Smooth muscle cell (in vitro differentiated cells): ENCODE results near the gene PLA2G4D. TPM values are rescaled to one million over a fixed set of nuclear protein-coding genes. Genes with fewer than 3 reads are reported as not detected.

ENCODE experiments used
- DNase-seq: peaks from one replicate; lab custom pipeline; 2025; ENCODE audit not compliant: unreplicated experiment; lab: John Stamatoyannopoulos, UW
- H2AFZ ChIP-seq: fragments of 200-600 bp; sonication (generic); 2 replicates; pipeline ENCODE4 v1.6.0; 2016; ENCODE audit warnings: antibody characterized with exemption, low read depth, mild to moderate bottlenecking
- H3F3A ChIP-seq: fragments of 200-600 bp; sonication (generic); 2 replicates; pipeline ENCODE4 v1.6.0; 2017; ENCODE audit warnings: antibody characterized with exemption, low read depth
- H3K27ac ChIP-seq: fragments of 200-600 bp; sonication (generic); 2 replicates; pipeline ENCODE4 v1.5.1; 2016; ENCODE audit warnings: low read depth, mild to moderate bottlenecking
- H3K27me3 ChIP-seq: fragments of 200-600 bp; sonication (generic); 2 replicates; pipeline ENCODE4 v1.6.1; 2016; ENCODE audit warnings: low read depth, mild to moderate bottlenecking
- H3K36me3 ChIP-seq: fragments of 200-600 bp; sonication (generic); 2 replicates; pipeline ENCODE4 v1.5.1; 2016; ENCODE audit warnings: low read depth
- H3K4me1 ChIP-seq: fragments of 200-600 bp; sonication (generic); 2 replicates; pipeline ENCODE4 v1.5.1; 2016; ENCODE audit warnings: low read depth
- H3K4me2 ChIP-seq: fragments of 200-600 bp; sonication (generic); 2 replicates; pipeline ENCODE4 v1.6.0; 2016; ENCODE audit warnings: mild to moderate bottlenecking
- H3K4me3 ChIP-seq: fragments of 200-600 bp; sonication (generic); 2 replicates; pipeline ENCODE4 v1.5.1; 2016; ENCODE audit warnings: mild to moderate bottlenecking
- H3K79me2 ChIP-seq: fragments of 200-600 bp; sonication (generic); 2 replicates; pipeline ENCODE4 v1.6.0; 2016; ENCODE audit warnings: low read depth, mild to moderate bottlenecking
- H3K9ac ChIP-seq: fragments of 200-600 bp; sonication (generic); 2 replicates; pipeline ENCODE4 v1.6.0; 2016; ENCODE audit warnings: low read depth
- H3K9me3 ChIP-seq: fragments of 200-600 bp; sonication (generic); replicated peaks from 2 replicates; pipeline ENCODE4 v1.5.1; 2016; ENCODE audit warnings: low read depth
- H4K20me1 ChIP-seq: fragments of 200-600 bp; sonication (generic); 2 replicates; pipeline ENCODE4 v1.6.0; 2016; ENCODE audit warnings: low read depth
- CTCF ChIP-seq: fragments of 200-600 bp; sonication (generic); IDR thresholded peaks from 2 replicates; pipeline ENCODE4 v1.5.1; 2017; ENCODE audit warnings: borderline replicate concordance, mild to moderate bottlenecking, antibody characterized with exemption; ENCODE audit not compliant: insufficient read depth, poor library complexity, severe bottlenecking
- WGBS: methylation state at CpG from one replicate; pipeline ENCODE4 v1.1.7; 2016; ENCODE audit warnings: low lambda C conversion rate; 5-methylcytosine and 5-hydroxymethylcytosine counted together
- polyA plus RNA-seq: library from polyadenylated mRNA; unstranded; fragments of >200 nt; fragmentation: Nextera tagmentation; extraction: Ambion mirVana; gene quantifications from 2 replicates; pipeline ENCODE4 v1.2.1, GENCODE V29; 2016
- total RNA-seq: library from RNA; depleted of rRNA; stranded (reverse); fragments of >200 nt; gene quantifications from 2 replicates; pipeline ENCODE4 v1.2.3, GENCODE V29; 2014

PLA2G4D gene
- total and polyA plus RNA-seq, 2 experiments from 2014 or later, result 0.17 to 0.36 TPM

GRCh38 chr15:42068601-42069000, 25.8 kb downstream of the PLA2G4D start:
- Histone ChIP-seq H3K27ac (no peak overlapping the region), H2AFZ (no peak overlapping the region), H3K9ac (no peak overlapping the region), H3K9me3 (no peaks in the 10 kb centered on the region), H3K79me2 (no peaks in the 10 kb centered on the region), H3K27me3 (no peaks in the 10 kb centered on the region), H3K4me1 (no peaks in the 10 kb centered on the region), H3K36me3 (no peaks in the 10 kb centered on the region), H4K20me1 (no peaks in the 10 kb centered on the region), H3F3A (no peaks in the 10 kb centered on the region), H3K4me3 (no peak overlapping the region), H3K4me2 (no peak overlapping the region)
- no peak for DNase-seq
- no peak for TF ChIP-seq CTCF
- WGBS, result 85% methylated on average over 14 of the region's 14 CpGs

- H3K4me2 ChIP-seq, result no peak overlapping the region
- no peak for TF ChIP-seq CTCF
- H3K9me3 ChIP-seq, result no peaks in the 10 kb centered on the region
- H3F3A ChIP-seq, result no peaks in the 10 kb centered on the region
- no peaks in the 10 kb centered on the region for H3K36me3 ChIP-seq
- no peaks in the 10 kb centered on the region for H3K4me1 ChIP-seq
- DNase-seq, result no peak
- H3K9ac ChIP-seq, result no peak overlapping the region
- no peak overlapping the region for H3K27ac ChIP-seq
- WGBS, result 52% methylated on average over 10 of the region's 10 CpGs
- H3K27me3 ChIP-seq, result no peaks in the 10 kb centered on the region
- no peak overlapping the region for H2AFZ ChIP-seq
- no peaks in the 10 kb centered on the region for H4K20me1 ChIP-seq
- H3K79me2 ChIP-seq, result no peaks in the 10 kb centered on the region
- no peak overlapping the region for H3K4me3 ChIP-seq
Observed at GRCh38 chr15:42066764-42067415, 27.5 kb downstream of the PLA2G4D start.

- no peak for DNase-seq
- 84% methylated on average over 7 of the region's 7 CpGs for WGBS
- no peak for TF ChIP-seq CTCF
Observed at GRCh38 chr15:42065468-42065867, 28.9 kb downstream of the PLA2G4D start.

GRCh38 chr15:42065033-42065432, 29.3 kb downstream of the PLA2G4D start:
- DNase-seq, result no peak
- Histone ChIP-seq H3K27ac (no peak overlapping the region), H3K36me3 (no peaks in the 10 kb centered on the region), H3K79me2 (no peaks in the 10 kb centered on the region), H3K9me3 (no peaks in the 10 kb centered on the region), H3K9ac (no peak overlapping the region), H4K20me1 (no peaks in the 10 kb centered on the region), H3K4me2 (no peak overlapping the region), H2AFZ (no peak overlapping the region), H3K4me1 (no peaks in the 10 kb centered on the region), H3K27me3 (no peaks in the 10 kb centered on the region), H3K4me3 (no peak overlapping the region), H3F3A (no peaks in the 10 kb centered on the region)
- TF ChIP-seq CTCF, result no peak
- WGBS, result 53% methylated on average over 7 of the region's 7 CpGs

More at GRCh38 chr15:42065468-42065867, 28.9 kb downstream of the PLA2G4D start:
- Histone ChIP-seq H2AFZ (no peak overlapping the region), H3K79me2 (no peaks in the 10 kb centered on the region), H3K4me2 (no peak overlapping the region), H3F3A (no peaks in the 10 kb centered on the region), H4K20me1 (no peaks in the 10 kb centered on the region), H3K9ac (no peak overlapping the region), H3K4me1 (no peaks in the 10 kb centered on the region), H3K27ac (no peak overlapping the region), H3K27me3 (no peaks in the 10 kb centered on the region), H3K4me3 (no peak overlapping the region), H3K9me3 (no peaks in the 10 kb centered on the region), H3K36me3 (no peaks in the 10 kb centered on the region)
